HL-60 (cell line): ENCODE measurements around the gene PTPRD.

ENCODE experiments used
- CTCF ChIP-seq: IDR thresholded peaks from one replicate; pipeline ENCODE4 v1.5.1; 2011; ENCODE audit warnings: low read length, control low read depth, inconsistent platforms; ENCODE audit not compliant: insufficient read depth
- GABPA ChIP-seq: IDR thresholded peaks from 2 replicates; pipeline ENCODE4 v1.6.1; 2012; ENCODE audit warnings: low read depth
- POLR2AphosphoS5 ChIP-seq: IDR thresholded peaks from 2 replicates; pipeline ENCODE4 v1.6.1; 2012; ENCODE audit warnings: low read depth
- SPI1 ChIP-seq: IDR thresholded peaks from 2 replicates; pipeline ENCODE4 v1.6.1; 2012; ENCODE audit warnings: low read depth, mild to moderate bottlenecking, borderline replicate concordance

GRCh38 chr9:8668231-8668630 lies 1944.6 kb downstream of the PTPRD start:
- no peak for TF ChIP-seq CTCF
- TF ChIP-seq GABPA = no peak
- TF ChIP-seq POLR2AphosphoS5 = no peak
- no peak for TF ChIP-seq SPI1
